D341Med (cell line): ENCODE measurements around the gene COL1A2.

Experiments used
- DNase-seq: peaks from one replicate; pipeline ENCODE4 v3.0.0; 2012; ENCODE audit warnings: low spot score

The COL1A2 gene

GRCh38 chr7:94382746-94383145 lies 11.9 kb upstream of the COL1A2 start:
- no peak for DNase-seq

- no peak for DNase-seq
These were observed 10.4 kb upstream of the COL1A2 start for GRCh38 chr7:94384315-94384714.

GRCh38 chr7:94386416-94386815 lies 8.3 kb upstream of the COL1A2 start:
- DNase-seq, result no peak

DNA sequence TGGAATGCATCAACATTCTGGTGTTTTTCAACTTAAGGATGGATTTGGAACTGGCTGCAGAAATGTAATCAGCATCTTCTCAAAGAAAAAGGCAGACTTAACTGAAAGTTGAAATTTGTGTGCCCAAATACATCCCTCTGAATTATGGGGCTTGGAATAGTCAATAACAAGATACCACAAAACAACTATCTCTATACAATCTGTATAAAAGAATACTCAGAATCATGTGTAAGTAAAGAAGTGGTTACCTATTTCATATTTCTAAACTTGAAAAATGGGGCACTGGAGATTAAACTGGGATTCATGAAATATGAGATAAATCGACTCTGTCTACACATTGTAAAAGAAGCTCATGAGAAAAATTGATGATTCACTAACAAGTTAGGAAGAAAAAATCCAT lies 6.2 kb upstream of the COL1A2 start:
- no peak for DNase-seq

GRCh38 chr7:94389381-94389780 lies 5.3 kb upstream of the COL1A2 start:
- no peak for DNase-seq

- DNase-seq, result no peak
These were observed 2.8 kb upstream of the COL1A2 start for GRCh38 chr7:94391726-94392392.

- no peak for DNase-seq
These were observed 2.3 kb upstream of the COL1A2 start for GRCh38 chr7:94392393-94392786.

DNA sequence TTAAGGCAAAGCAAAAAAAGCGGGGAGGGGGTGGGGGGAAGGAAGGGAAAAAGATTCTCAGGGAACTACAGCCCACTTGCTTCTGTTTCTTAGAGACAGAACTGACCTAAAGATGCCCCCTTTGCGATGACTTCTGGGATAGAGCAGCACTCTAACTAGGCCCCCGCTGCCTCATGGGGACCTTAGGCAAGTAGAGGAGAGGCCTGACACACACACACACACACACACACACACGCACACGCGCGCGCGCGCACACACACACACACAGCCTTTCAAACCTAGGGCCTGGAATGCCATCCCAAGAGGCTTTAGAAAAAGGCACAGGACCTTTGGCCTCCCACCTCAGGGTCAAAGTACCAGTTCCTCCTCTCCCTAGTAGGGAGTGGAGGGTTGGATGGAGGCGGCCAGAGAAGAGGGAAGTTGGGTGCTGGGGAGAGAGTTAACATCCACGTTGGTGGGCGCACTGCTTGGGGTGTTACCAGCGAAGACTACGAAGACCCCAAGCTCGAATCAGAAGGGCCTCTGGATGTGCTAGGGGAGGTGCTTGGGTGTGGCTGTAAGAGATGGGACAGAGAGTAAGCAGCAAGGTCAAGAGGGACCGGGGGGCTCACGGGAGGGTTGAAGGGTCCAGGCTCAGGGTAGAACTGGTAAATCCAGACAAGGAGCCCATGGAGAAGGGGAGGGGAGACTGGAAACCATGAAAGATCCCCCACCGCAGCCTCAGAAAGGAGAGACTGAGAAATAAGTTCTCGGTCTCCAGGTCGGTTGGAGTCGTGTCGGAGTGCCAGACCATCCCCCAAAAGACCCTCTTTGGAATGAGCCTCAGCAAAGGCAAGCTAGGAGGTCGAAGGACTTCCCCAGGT lies 1.2 kb upstream of the COL1A2 start:
- no peak for DNase-seq

DNA sequence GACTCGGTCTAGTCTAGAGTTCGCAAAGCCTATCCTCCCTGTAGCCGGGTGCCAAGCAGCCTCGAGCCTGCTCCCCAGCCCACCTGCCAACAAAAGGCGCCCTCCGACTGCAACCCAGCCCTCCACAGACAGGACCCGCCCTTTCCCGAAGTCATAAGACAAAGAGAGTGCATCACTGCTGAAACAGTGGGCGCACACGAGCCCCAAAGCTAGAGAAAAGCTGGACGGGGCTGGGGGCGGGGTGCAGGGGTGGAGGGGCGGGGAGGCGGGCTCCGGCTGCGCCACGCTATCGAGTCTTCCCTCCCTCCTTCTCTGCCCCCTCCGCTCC lies 622 bp upstream of the COL1A2 start:
- DNase-seq, result no peak

GRCh38 chr7:94395141-94396036 lies 694 bp downstream of the COL1A2 start:
- peak; percentile 78 for DNase-seq

DNA sequence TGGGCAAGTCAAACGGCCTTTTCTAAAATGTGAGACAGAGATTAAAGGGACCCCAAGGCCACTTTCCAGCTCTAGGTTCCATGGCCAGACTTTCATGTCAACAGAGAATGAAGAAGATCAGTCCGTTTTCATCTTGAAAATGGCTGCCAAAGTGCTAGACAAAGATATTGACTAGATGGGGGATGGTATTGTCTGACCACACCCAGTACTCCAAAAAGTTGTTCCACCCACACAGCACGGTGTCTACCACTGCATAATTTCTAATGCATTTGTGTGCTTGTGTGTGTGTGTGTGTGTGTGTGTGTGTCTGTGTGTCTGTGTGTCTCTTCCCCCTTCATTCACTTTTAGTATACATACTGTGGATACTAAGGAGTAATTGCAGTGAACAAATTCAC lies 1.3 kb downstream of the COL1A2 start:
- no peak for DNase-seq

- DNase-seq, result no peak
These were observed 1.9 kb downstream of the COL1A2 start for GRCh38 chr7:94396596-94396995.

DNA sequence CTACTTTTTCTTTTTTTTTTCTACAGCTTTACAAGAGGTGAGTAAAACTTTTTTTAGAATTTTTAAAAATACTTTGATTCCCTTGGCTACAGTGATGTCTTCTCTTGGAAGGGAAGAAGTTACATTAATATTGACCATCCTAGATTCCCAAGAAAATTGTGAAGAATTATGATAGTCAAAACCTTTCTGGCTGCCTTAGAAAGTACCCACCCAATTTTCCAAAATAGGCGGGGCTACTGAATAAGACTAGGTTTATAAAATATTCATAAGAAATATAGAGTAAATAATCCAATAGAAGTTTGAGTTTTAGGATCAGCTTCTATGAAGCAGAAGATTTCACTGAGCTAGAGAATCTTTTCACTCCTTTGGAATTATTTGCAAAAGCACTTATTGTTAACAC lies 3.0 kb downstream of the COL1A2 start:
- no peak for DNase-seq

DNA sequence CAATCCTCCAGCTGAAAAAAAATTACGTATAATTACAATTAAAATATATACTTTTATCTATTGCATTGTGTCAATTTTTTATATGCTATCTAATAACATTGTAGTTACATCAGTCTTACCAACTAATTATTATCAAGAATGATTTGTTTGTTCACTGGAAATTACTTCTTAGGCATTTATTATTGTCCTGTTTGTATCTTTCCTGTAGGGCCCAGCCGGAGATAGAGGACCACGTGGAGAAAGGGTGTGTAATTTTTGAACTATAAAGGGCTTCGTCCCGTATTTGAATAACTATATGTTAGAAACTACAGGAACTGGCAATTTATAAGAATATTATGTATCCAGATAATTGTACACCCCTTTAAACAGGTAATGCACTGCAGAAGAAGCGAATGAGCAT lies 4.1 kb downstream of the COL1A2 start:
- no peak for DNase-seq

GRCh38 chr7:94400022-94400421 lies 5.3 kb downstream of the COL1A2 start:
- DNase-seq, result no peak

DNA sequence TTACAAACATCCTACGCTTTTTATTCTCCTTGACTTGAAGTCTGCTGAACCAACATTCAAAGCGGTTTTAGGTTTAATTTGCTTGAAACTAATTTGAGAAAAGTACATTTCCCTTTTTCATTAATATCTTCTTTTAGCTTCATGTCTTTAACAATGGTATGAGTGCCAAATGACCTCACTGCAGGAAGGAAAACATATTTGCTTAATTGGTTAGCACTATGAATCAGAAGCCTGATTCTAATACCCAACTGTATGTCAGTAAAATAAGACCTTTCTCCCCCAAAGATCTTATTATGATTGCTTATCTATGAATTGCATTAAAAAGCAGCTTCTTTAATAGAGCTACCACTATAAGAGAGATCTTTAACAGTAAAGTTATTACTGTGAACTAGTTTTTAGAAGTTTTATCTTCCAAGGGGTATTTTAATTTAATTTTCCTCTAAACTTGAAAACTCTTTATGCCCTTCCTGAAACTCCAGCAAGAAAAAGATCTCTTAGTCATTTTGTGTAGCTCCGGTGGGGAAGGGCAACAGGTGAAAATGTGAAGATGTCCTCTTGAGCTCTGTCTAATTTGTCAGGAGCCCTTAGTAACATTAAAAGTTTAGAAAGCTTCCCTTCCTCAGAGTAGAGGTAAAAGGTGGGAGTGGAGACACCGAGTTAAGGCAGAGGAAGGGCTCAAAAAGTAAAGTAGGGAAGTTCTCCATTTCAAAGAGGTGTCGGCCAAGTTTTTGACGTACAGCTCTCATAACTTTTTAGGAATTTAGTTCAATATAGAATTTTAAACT lies 6.1 kb downstream of the COL1A2 start:
- DNase-seq, result no peak

DNA sequence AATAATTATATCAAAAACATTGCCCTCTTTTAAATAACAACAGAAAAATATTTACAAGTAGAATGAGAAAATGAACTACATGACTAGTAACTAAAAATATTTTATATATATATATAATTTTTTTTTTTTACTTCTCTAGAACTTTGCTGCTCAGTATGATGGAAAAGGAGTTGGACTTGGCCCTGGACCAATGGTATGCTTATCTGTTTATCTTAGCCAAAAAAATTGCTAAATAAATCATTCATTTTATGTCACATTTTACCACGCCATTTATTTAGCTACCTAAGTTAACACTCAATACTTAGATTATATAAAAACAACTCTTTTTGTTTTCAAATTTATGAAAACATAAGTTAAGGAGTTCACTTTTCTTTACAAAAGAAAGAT lies 6.7 kb downstream of the COL1A2 start:
- DNase-seq, result no peak

GRCh38 chr7:94403546-94403945 lies 8.9 kb downstream of the COL1A2 start:
- no peak for DNase-seq

DNA sequence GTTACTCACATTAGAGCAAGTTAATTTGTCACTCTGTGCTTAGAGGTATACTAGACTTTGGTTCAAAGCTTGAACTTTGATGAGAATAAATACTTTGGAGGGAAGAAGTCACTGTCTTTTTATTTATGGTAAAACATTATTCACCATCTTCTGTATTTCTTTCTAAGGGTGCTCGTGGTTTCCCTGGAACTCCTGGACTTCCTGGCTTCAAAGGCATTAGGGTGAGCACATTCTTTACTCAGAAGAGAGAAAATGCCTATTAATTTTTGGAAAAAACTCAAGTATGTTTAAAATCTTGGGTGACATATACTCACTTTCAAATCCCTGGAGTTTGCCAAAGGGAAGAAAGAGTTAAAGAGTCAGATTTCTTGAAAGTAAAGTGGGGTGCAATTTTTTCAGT lies 10.8 kb downstream of the COL1A2 start:
- no peak for DNase-seq

GRCh38 chr7:94406696-94407095 lies 12.0 kb downstream of the COL1A2 start:
- no peak for DNase-seq

GRCh38 chr7:94409200-94409948 lies 14.7 kb downstream of the COL1A2 start:
- DNase-seq, result no peak
